Left forelimb (tissue), 1 donor: Measurements from ENCODE around the gene CDH23.

Experiments
- DNase-seq: peaks from one replicate; pipeline ENCODE4 v3.0.0-alpha.2; 2018; ENCODE audit warnings: low spot score

Gene CDH23

GRCh38 chr10:71370031-71370430 lies 26.7 kb upstream of the CDH23 start:
- no peak for DNase-seq

- DNase-seq: no peak
Measured at GRCh38 chr10:71371750-71372166, 25.0 kb upstream of the CDH23 start.

- DNase-seq: no peak
Measured at GRCh38 chr10:71372882-71373495, 23.7 kb upstream of the CDH23 start.

- DNase-seq: no peak
Measured at GRCh38 chr10:71374481-71375233, 22.1 kb upstream of the CDH23 start.

GRCh38 chr10:71375952-71376351 lies 20.8 kb upstream of the CDH23 start:
- no peak for DNase-seq

- DNase-seq: no peak
Measured at GRCh38 chr10:71378336-71379117, 18.2 kb upstream of the CDH23 start.

GRCh38 chr10:71379118-71379766 lies 17.5 kb upstream of the CDH23 start:
- no peak for DNase-seq

- DNase-seq: no peak
Measured at GRCh38 chr10:71380841-71381240, 15.9 kb upstream of the CDH23 start.

- DNase-seq: no peak
Measured at GRCh38 chr10:71381611-71382010, 15.1 kb upstream of the CDH23 start.

GRCh38 chr10:71382028-71382427 lies 14.7 kb upstream of the CDH23 start:
- DNase-seq: no peak

- DNase-seq: no peak
Measured at GRCh38 chr10:71382757-71383156, 14.0 kb upstream of the CDH23 start.

- DNase-seq: peak; percentile 81
Measured at GRCh38 chr10:71383972-71384687, 12.6 kb upstream of the CDH23 start.

- no peak for DNase-seq
Measured at GRCh38 chr10:71388171-71388570, 8.5 kb upstream of the CDH23 start.

- DNase-seq: no peak
Measured at GRCh38 chr10:71388583-71389310, 8.0 kb upstream of the CDH23 start.

GRCh38 chr10:71389768-71390460 lies 6.8 kb upstream of the CDH23 start:
- DNase-seq: no peak

- no peak for DNase-seq
Measured at GRCh38 chr10:71390461-71390835, 6.3 kb upstream of the CDH23 start.

GRCh38 chr10:71390921-71391690 lies 5.6 kb upstream of the CDH23 start:
- DNase-seq: peak; percentile 33

- no peak for DNase-seq
Measured at GRCh38 chr10:71391701-71392100, 5.0 kb upstream of the CDH23 start.

GRCh38 chr10:71392292-71392691 lies 4.4 kb upstream of the CDH23 start:
- peak; percentile 23 for DNase-seq
